Measurements from ENCODE around the gene CCDC148. TPM values are rescaled to one million over a fixed set of nuclear protein-coding genes. Genes with fewer than 3 reads are reported as not detected.

The CCDC148 gene
- total and polyA plus RNA-seq, 10 of the 15 experiments (the other 5 are each of a cell fraction or from before 2014, with no cell fraction given) = 0.07 to 0.30 (median 0.18) TPM; not detected in 7

GRCh38 chr2:158380746-158381145 is 75.8 kb downstream of the CCDC148 start:
- RAD21 ChIA-PET (ENCODE audit: unreplicated experiment) = no interaction called here
- Histone ChIP-seq H3K79me2 (ENCODE audit: control insufficient read depth, insufficient read depth, low read length) (no peaks in the 10 kb centered on the region), H3K4me3 (no peak overlapping the region), H3K27me3 (replicated peaks in 1 of 2; ENCODE audit: control insufficient read depth in 2 of 2, insufficient read depth in 2 of 2, low read length in 1 of 2) (no peaks in the 10 kb centered on the region), H3K9me3 (replicated peaks; ENCODE audit: control insufficient read depth, insufficient read depth, low read length) (no peaks in the 10 kb centered on the region), H3K36me3 (ENCODE audit: control insufficient read depth in 2 of 2, insufficient read depth in 2 of 2, low read length in 1 of 2) (no peaks in the 10 kb centered on the region), H3K4me2 (ENCODE audit: control insufficient read depth, insufficient read depth) (no peak overlapping the region), H2AFZ (ENCODE audit: control insufficient read depth, low read depth, low read length) (no peak overlapping the region), H3K9ac (ENCODE audit: control insufficient read depth, insufficient read depth, low read length) (no peak overlapping the region), H4K20me1 (ENCODE audit: control insufficient read depth, insufficient read depth) (no peaks in the 10 kb centered on the region), H3K27ac (ENCODE audit: control insufficient read depth, insufficient read depth) (no peak overlapping the region), H3K4me1 (ENCODE audit: control insufficient read depth, insufficient read depth, low read length) (no peaks in the 10 kb centered on the region)
- FAIRE-seq = no peak
- POLR2A ChIA-PET = no interaction called here
- BruUV-seq (replicated peaks) = no TSS peak
- TF ChIP-seq SREBF1 (IDR thresholded peaks at IDR 0.05; ENCODE audit: low read length) (no peak), PBX3 (IDR thresholded peaks at IDR 0.05; ENCODE audit: insufficient replicate concordance, low read depth, low read length) (no peak), CEBPZ (IDR thresholded peaks at IDR 0.05; ENCODE audit: low read depth, low read length) (no peak), RAD51 (IDR thresholded peaks at IDR 0.05) (no peak), SMARCA5 (IDR thresholded peaks at IDR 0.05) (no peak), CTCF (IDR thresholded peaks at IDR 0.05 in 2 of 3, conservative IDR thresholded peaks at IDR 0.05 in 1 of 3; ENCODE audit: control insufficient read depth in 2 of 3, extremely low read depth in 1 of 3, insufficient read depth in 1 of 3, low read depth in 3 of 3, low read length in 3 of 3) (no peak), CBX5 (IDR thresholded peaks at IDR 0.05; ENCODE audit: low read depth) (no peak)
- TF ChIP-seq, protein P1, sequence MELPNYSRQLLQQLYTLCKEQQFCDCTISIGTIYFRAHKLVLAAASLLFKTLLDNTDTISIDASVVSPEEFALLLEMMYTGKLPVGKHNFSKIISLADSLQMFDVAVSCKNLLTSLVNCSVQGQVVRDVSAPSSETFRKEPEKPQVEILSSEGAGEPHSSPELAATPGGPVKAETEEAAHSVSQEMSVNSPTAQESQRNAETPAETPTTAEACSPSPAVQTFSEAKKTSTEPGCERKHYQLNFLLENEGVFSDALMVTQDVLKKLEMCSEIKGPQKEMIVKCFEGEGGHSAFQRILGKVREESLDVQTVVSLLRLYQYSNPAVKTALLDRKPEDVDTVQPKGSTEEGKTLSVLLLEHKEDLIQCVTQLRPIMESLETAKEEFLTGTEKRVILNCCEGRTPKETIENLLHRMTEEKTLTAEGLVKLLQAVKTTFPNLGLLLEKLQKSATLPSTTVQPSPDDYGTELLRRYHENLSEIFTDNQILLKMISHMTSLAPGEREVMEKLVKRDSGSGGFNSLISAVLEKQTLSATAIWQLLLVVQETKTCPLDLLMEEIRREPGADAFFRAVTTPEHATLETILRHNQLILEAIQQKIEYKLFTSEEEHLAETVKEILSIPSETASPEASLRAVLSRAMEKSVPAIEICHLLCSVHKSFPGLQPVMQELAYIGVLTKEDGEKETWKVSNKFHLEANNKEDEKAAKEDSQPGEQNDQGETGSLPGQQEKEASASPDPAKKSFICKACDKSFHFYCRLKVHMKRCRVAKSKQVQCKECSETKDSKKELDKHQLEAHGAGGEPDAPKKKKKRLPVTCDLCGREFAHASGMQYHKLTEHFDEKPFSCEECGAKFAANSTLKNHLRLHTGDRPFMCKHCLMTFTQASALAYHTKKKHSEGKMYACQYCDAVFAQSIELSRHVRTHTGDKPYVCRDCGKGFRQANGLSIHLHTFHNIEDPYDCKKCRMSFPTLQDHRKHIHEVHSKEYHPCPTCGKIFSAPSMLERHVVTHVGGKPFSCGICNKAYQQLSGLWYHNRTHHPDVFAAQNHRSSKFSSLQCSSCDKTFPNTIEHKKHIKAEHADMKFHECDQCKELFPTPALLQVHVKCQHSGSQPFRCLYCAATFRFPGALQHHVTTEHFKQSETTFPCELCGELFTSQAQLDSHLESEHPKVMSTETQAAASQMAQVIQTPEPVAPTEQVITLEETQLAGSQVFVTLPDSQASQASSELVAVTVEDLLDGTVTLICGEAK (IDR thresholded peaks at IDR 0.05; ENCODE audit: borderline replicate concordance) = no peak
- TF ChIP-seq, protein P2, sequence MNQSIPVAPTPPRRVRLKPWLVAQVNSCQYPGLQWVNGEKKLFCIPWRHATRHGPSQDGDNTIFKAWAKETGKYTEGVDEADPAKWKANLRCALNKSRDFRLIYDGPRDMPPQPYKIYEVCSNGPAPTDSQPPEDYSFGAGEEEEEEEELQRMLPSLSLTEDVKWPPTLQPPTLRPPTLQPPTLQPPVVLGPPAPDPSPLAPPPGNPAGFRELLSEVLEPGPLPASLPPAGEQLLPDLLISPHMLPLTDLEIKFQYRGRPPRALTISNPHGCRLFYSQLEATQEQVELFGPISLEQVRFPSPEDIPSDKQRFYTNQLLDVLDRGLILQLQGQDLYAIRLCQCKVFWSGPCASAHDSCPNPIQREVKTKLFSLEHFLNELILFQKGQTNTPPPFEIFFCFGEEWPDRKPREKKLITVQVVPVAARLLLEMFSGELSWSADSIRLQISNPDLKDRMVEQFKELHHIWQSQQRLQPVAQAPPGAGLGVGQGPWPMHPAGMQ (IDR thresholded peaks at IDR 0.05; ENCODE audit: borderline replicate concordance) = no peak
- TF ChIP-seq, protein P3, sequence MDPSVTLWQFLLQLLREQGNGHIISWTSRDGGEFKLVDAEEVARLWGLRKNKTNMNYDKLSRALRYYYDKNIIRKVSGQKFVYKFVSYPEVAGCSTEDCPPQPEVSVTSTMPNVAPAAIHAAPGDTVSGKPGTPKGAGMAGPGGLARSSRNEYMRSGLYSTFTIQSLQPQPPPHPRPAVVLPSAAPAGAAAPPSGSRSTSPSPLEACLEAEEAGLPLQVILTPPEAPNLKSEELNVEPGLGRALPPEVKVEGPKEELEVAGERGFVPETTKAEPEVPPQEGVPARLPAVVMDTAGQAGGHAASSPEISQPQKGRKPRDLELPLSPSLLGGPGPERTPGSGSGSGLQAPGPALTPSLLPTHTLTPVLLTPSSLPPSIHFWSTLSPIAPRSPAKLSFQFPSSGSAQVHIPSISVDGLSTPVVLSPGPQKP (IDR thresholded peaks at IDR 0.05; ENCODE audit: low read depth, low read length) = no peak
- SMC1A ChIA-PET (ENCODE audit: uncharacterized antibody, unreplicated experiment) = interaction anchor here (1.1 kb wide), 1 partner anchor 10 kb away, joined by 3 read pairs; no protein-coding TSS in a partner anchor
- in situ Hi-C loops (cut with MboI) = no loop called here
- no peak for DNase-seq (ENCODE audit: low read depth, low spot score)
- CTCF ChIA-PET = no interaction called here
- ATAC-seq = no peak
- intact Hi-C loops (cut with micrococcal nuclease; ENCODE audit: unreplicated experiment) = no loop called here
